ENCODE data around the gene NRG2.

NRG2 gene

DNA sequence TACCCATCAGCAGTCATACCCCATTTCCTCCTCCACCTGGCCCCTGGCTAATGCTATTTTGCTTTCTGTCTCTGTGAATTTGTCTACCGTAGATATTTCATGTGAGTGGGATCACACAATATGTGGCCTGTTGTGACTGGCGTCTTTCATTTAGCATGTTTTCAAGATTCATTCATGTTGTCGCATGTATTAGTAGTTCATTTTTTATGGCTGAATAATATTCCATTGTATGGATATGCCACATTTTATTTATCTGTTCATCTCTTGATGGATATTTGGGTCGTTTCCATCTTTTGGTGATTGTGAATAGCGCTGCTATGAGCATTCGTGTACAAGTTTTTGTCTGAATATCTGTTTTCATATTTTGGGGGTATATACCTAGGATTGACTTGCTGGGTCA, 213.6 kb downstream of the NRG2 start:
- Histone ChIP-seq H3K27me3 (no peaks in the 10 kb centered on the region), H3K4me1 (no peaks in the 10 kb centered on the region), H3K4me2 (no peak overlapping the region)

GRCh38 chr5:139828207-139828895, 214.7 kb downstream of the NRG2 start:
- H3K4me3 ChIP-seq: no peak overlapping the region
- no peaks in the 10 kb centered on the region for H3K27me3 ChIP-seq
- TF ChIP-seq Cebpa-rat (IDR thresholded peaks at IDR 0.05): no peak

More for the DNA sequence above, 213.6 kb downstream of the NRG2 start:
- Histone ChIP-seq H4K20me1 (no peaks in the 10 kb centered on the region), H3K36me3 (no peaks in the 10 kb centered on the region), H3K9me3 (peaks cover 14% of the 10 kb centered on the region; the same call in 1 of the 2 replicates), H3K27ac (no peak overlapping the region), H3K4me3 (no peak overlapping the region), H3K9ac (no peak overlapping the region)
- TF ChIP-seq Cebpa-rat (IDR thresholded peaks at IDR 0.05): no peak

GRCh38 chr5:139825690-139826089, 217.4 kb downstream of the NRG2 start:
- Histone ChIP-seq H3K9ac (no peak overlapping the region), H3K9me3 (peaks cover 14% of the 10 kb centered on the region; the same call in 1 of the 2 replicates), H3K4me3 (no peak overlapping the region), H4K20me1 (no peaks in the 10 kb centered on the region), H3K27ac (no peak overlapping the region), H3K4me1 (no peaks in the 10 kb centered on the region), H3K4me2 (no peak overlapping the region), H3K27me3 (no peaks in the 10 kb centered on the region), H3K36me3 (no peaks in the 10 kb centered on the region)
- no peak for TF ChIP-seq Cebpa-rat (IDR thresholded peaks at IDR 0.05)

More at GRCh38 chr5:139828207-139828895, 214.7 kb downstream of the NRG2 start:
- Histone ChIP-seq H4K20me1 (no peaks in the 10 kb centered on the region), H3K9me3 (peaks cover 14% of the 10 kb centered on the region; the same call in 1 of the 2 replicates), H3K36me3 (no peaks in the 10 kb centered on the region), H3K27ac (no peak overlapping the region), H3K9ac (no peak overlapping the region), H3K4me2 (no peak overlapping the region), H3K4me1 (no peaks in the 10 kb centered on the region)

- no peaks in the 10 kb centered on the region for H4K20me1 ChIP-seq
- H3K4me2 ChIP-seq: no peak overlapping the region
- no peak for TF ChIP-seq Cebpa-rat (IDR thresholded peaks at IDR 0.05)
- 0 out of 2 replicates have a peak, but pooled peaks cover 4% of the 10 kb centered on the region for H3K27me3 ChIP-seq
- no peak overlapping the region for H3K9ac ChIP-seq
- H3K4me1 ChIP-seq: no peaks in the 10 kb centered on the region
- no peak overlapping the region for H3K27ac ChIP-seq
- no peaks in the 10 kb centered on the region for H3K36me3 ChIP-seq
- peaks cover 16% of the 10 kb centered on the region for H3K9me3 ChIP-seq
- H3K4me3 ChIP-seq: no peak overlapping the region
Measured at GRCh38 chr5:139823757-139824355, 219.2 kb downstream of the NRG2 start.

- Histone ChIP-seq H3K4me1 (no peaks in the 10 kb centered on the region), H3K4me3 (no peak overlapping the region), H3K36me3 (no peaks in the 10 kb centered on the region), H3K4me2 (no peak overlapping the region), H4K20me1 (no peaks in the 10 kb centered on the region), H3K9ac (no peak overlapping the region), H3K27me3 (0 out of 2 replicates have a peak, but pooled peaks cover 4% of the 10 kb centered on the region), H3K27ac (no peak overlapping the region), H3K9me3 (peaks cover 20% of the 10 kb centered on the region)
- TF ChIP-seq Cebpa-rat (IDR thresholded peaks at IDR 0.05): no peak
Measured at GRCh38 chr5:139822553-139823425, 220.3 kb downstream of the NRG2 start.

DNA sequence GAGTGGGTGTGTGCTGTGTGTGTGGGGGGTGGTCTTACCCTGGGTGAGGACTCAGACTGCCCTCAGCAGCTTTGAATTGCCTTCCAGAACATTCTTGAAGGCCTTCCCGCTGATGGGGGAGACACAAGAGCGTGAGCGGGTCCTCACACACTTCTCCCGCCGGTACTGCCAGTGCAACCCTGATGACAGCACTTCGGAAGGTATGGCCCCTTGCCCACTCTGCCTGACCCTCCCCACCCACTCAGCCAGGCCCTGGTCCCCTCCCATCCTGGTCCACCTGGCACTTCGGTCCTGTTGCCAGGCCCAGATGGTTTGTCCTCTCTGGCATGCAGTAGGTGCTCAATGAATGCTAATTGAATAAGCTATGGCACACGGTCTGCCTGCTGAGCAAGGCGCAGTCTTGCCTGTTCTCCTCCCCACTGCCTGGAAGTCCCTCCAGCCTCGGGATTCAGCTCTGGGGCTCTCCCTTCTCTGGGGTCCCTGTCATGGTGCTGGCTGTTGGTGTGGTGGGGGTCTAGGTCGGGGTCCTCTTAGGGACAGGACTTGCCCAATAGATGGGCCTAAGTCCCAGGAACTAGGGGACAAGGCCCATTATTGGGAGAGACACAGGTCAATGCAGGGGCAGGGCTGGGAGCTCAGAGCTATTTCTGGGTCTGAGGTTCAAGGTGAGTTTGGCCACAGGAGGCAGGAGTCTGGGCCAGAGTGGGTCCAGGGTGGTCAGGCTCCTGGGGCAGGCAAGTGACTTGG, 221.1 kb downstream of the NRG2 start:
- H3K27ac ChIP-seq: no peak overlapping the region
- no peaks in the 10 kb centered on the region for H3K36me3 ChIP-seq
- no peak overlapping the region for H3K4me2 ChIP-seq
- 0 out of 2 replicates have a peak, but pooled peaks cover 4% of the 10 kb centered on the region for H3K27me3 ChIP-seq
- no peak for TF ChIP-seq Cebpa-rat (IDR thresholded peaks at IDR 0.05)
- peaks cover 17% of the 10 kb centered on the region for H3K9me3 ChIP-seq
- no peak overlapping the region for H3K9ac ChIP-seq
- H3K4me1 ChIP-seq: no peaks in the 10 kb centered on the region
- H3K4me3 ChIP-seq: no peak overlapping the region
- H4K20me1 ChIP-seq: no peaks in the 10 kb centered on the region

DNA sequence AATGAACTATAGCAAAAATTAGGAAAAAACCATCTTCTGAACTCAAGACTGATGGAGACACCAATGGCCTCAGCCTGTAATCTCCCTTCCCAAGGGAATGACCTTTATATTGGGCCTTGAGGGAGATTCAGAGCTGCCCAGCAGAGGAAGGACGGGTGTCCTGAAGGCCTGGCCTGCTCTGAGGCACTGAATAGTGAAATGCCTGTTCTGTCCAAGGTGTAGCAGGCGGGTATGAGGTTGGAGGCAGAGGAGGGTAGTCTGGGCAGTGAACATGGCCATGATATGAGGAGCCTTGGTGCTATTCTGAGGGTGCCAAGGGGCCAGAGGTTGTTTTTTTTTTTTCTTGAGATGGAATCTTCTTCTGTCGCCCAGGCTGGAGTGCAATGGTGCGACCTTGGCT, 222.5 kb downstream of the NRG2 start:
- no peak overlapping the region for H3K9ac ChIP-seq
- H3K4me3 ChIP-seq: no peak overlapping the region
- H3K4me2 ChIP-seq: no peak overlapping the region
- no peak for TF ChIP-seq Cebpa-rat (IDR thresholded peaks at IDR 0.05)
- no peak overlapping the region for H3K27ac ChIP-seq
- H3K27me3 ChIP-seq: 0 out of 2 replicates have a peak, but pooled peaks cover 4% of the 10 kb centered on the region
- no peaks in the 10 kb centered on the region for H3K36me3 ChIP-seq
- H4K20me1 ChIP-seq: no peaks in the 10 kb centered on the region
- H3K4me1 ChIP-seq: no peaks in the 10 kb centered on the region
- H3K9me3 ChIP-seq: peaks cover 17% of the 10 kb centered on the region

DNA sequence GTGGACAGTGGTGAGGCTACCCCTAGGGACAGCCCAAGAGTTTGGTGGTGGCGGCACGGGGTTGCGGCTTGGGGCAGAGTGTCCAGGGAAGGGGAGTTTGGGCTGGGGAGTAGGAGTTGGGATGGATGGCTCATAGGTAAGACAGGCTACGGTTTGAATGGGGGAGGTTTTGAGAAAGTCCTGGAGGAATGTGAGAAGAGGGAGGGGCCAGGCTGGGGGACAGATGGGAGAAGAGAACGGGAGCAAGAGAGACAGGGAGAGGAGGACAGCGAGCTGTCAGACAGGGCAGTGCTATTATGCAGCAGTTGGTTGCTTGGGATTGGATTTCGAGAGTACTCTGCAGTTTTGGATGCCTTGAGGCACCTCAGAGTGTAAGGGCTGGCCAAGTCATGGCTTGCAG, 223.0 kb downstream of the NRG2 start:
- H3K9me3 ChIP-seq: peaks cover 17% of the 10 kb centered on the region
- no peak for TF ChIP-seq Cebpa-rat (IDR thresholded peaks at IDR 0.05)
- H3K4me3 ChIP-seq: no peak overlapping the region
- no peaks in the 10 kb centered on the region for H4K20me1 ChIP-seq
- H3K36me3 ChIP-seq: no peaks in the 10 kb centered on the region
- no peak overlapping the region for H3K27ac ChIP-seq
- H3K4me2 ChIP-seq: no peak overlapping the region
- no peaks in the 10 kb centered on the region for H3K4me1 ChIP-seq
- H3K9ac ChIP-seq: no peak overlapping the region
- H3K27me3 ChIP-seq: 0 out of 2 replicates have a peak, but pooled peaks cover 4% of the 10 kb centered on the region

GRCh38 chr5:139817970-139818369, 225.1 kb downstream of the NRG2 start:
- Histone ChIP-seq H3K4me3 (no peak overlapping the region), H3K4me2 (no peak overlapping the region), H4K20me1 (no peaks in the 10 kb centered on the region), H3K9me3 (peaks cover 17% of the 10 kb centered on the region), H3K4me1 (no peaks in the 10 kb centered on the region), H3K36me3 (no peaks in the 10 kb centered on the region), H3K9ac (no peak overlapping the region), H3K27me3 (0 out of 2 replicates have a peak, but pooled peaks cover 4% of the 10 kb centered on the region), H3K27ac (no peak overlapping the region)
- no peak for TF ChIP-seq Cebpa-rat (IDR thresholded peaks at IDR 0.05)

Data from BLaER1 (cell line).